Stimulated activated CD4-positive, alpha-beta T cell treated with anti-CD3 and anti-CD28 coated beads, Interleukin-2, amount 100 ng/mL, for 4 hours (primary cell): ENCODE data around the gene MTG1.

ENCODE experiments used
- DNase-seq: peaks from one replicate; pipeline ENCODE4 v3.0.0-alpha.2; 2020; ENCODE audit warnings: low read depth

MTG1 gene

GRCh38 chr10:133394064-133394663, at the start of gene MTG1:
TSS of gene MTG1 (plus strand) at chr10:133394157. CDS start at chr10:133394221, 64 bp downstream.
- DNase-seq: peak; percentile 91

GRCh38 chr10:133344236-133344635, 49.7 kb upstream of the MTG1 start:
- no peak for DNase-seq

GRCh38 chr10:133346413-133346812, 47.5 kb upstream of the MTG1 start:
- no peak for DNase-seq

GRCh38 chr10:133347710-133348517, 46.0 kb upstream of the MTG1 start:
- no peak for DNase-seq

- DNase-seq: no peak
Observed at GRCh38 chr10:133349160-133349568, 44.8 kb upstream of the MTG1 start.

- DNase-seq: no peak
Observed at GRCh38 chr10:133349577-133350011, 44.4 kb upstream of the MTG1 start.

GRCh38 chr10:133350283-133350949, 43.5 kb upstream of the MTG1 start:
- no peak for DNase-seq

GRCh38 chr10:133350950-133351329, 43.0 kb upstream of the MTG1 start:
- no peak for DNase-seq

GRCh38 chr10:133351408-133352318, 42.3 kb upstream of the MTG1 start:
- no peak for DNase-seq

GRCh38 chr10:133353202-133353959, 40.6 kb upstream of the MTG1 start:
- no peak for DNase-seq

GRCh38 chr10:133353988-133354605, 39.9 kb upstream of the MTG1 start:
- no peak for DNase-seq

GRCh38 chr10:133354672-133355240, 39.2 kb upstream of the MTG1 start:
- no peak for DNase-seq

- no peak for DNase-seq
Observed at GRCh38 chr10:133355266-133355665, 38.7 kb upstream of the MTG1 start.

GRCh38 chr10:133355991-133356390, 38.0 kb upstream of the MTG1 start:
- no peak for DNase-seq

GRCh38 chr10:133356549-133357284, 37.2 kb upstream of the MTG1 start:
- no peak for DNase-seq

GRCh38 chr10:133357285-133358161, 36.4 kb upstream of the MTG1 start, which contains the start of gene FUOM:
TSS of gene FUOM (minus strand) at chr10:133358019. CDS start at chr10:133358007, 12 bp downstream.
- peak; percentile 66 for DNase-seq

- DNase-seq: no peak
Observed at GRCh38 chr10:133358162-133358924, 35.6 kb upstream of the MTG1 start.

- DNase-seq: no peak
Observed at GRCh38 chr10:133358925-133359310, 35.0 kb upstream of the MTG1 start.
